HCT116 (cell line): ENCODE data around the gene GALNS.

Experiments used
- CTCF ChIP-seq, 3 experiments: fragments of 200-600 bp in 1 of 3; sonication (generic) in 1 of 3; IDR thresholded peaks in 2 of 3; conservative IDR thresholded peaks in 1 of 3; 2 replicates each; pipeline ENCODE4 v1.5.1; 2012 to 2017; ENCODE audit warnings: low read depth in 2 of 3, low read length in 2 of 3, antibody characterized with exemption in 1 of 3, borderline replicate concordance in 1 of 3, control low read depth in 1 of 3, mild to moderate bottlenecking in 1 of 3, mixed read lengths in 1 of 3, mixed run types in 1 of 3, moderate library complexity in 1 of 3; ENCODE audit not compliant: insufficient read depth in 1 of 3
- MAX ChIP-seq: IDR thresholded peaks from 2 replicates; pipeline ENCODE4 v1.6.1; 2012

GRCh38 chr16:88888461-88889387, 32.0 kb upstream of the GALNS start:
- no peak for TF ChIP-seq CTCF (IDR thresholded peaks at IDR 0.05 in 2 of 3, conservative IDR thresholded peaks at IDR 0.05 in 1 of 3; ENCODE audit: borderline replicate concordance in 1 of 3, insufficient read depth in 1 of 3, low read depth in 2 of 3, low read length in 2 of 3)
- no peak for TF ChIP-seq MAX
